Astrocyte of the cerebellum (primary cell): ENCODE data around the gene NCOR1.

Experiments used
- DNase-seq: peaks from one replicate; pipeline ENCODE4 v3.0.0-alpha.2; 2011; ENCODE audit warnings: low read depth
- H3K4me3 ChIP-seq: 2 replicates; pipeline ENCODE4 v1.5.1; 2011; ENCODE audit warnings: mild to moderate bottlenecking, low read depth, low read length, moderate library complexity
- in situ Hi-C: cut with HindIII; loops from 2 replicates; pipeline ENCODE4 v1.10.0; 2017; ENCODE audit warnings: low sequenced_read_pairs
- TF ChIP-seq, protein P1 (sequence below): IDR thresholded peaks from 2 replicates; pipeline ENCODE4 v1.5.1; 2012; ENCODE audit warnings: low read length, low read depth, moderate library complexity, mild to moderate bottlenecking; ENCODE audit errors: missing control alignments

The NCOR1 gene

DNA sequence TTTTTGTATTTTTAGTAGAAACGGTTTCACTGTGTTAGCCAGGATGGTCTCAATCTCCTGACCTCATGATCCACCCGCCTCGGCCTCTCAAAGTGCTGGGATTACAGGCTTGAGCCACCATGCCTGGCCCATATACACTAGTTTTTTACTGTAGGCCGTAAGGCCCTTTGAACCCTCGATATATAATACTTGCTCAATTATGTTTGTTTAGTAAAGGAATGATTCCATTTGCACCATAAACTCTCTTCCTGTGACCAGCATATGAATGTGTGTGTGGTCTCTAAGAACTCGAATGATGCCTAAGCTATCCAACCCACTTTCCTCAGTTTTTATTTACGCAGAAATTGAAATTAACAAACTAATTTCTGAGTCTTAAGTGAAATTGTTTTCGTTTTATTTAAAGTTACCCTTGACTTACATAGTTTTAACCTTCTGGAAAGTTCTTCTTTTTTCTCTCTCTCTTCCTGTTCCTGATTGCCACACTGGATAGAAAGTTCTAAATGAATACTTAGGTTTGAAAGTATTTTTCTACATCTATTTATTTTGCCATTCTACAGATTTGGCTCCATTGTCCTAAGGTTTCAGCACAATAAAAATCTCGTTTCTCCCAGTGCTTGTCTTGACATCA is 39.6 kb upstream of the NCOR1 start:
- in situ Hi-C loops, result no loop called here
- no peak for DNase-seq
- H3K4me3 ChIP-seq, result no peak overlapping the region
- TF ChIP-seq, protein P1, sequence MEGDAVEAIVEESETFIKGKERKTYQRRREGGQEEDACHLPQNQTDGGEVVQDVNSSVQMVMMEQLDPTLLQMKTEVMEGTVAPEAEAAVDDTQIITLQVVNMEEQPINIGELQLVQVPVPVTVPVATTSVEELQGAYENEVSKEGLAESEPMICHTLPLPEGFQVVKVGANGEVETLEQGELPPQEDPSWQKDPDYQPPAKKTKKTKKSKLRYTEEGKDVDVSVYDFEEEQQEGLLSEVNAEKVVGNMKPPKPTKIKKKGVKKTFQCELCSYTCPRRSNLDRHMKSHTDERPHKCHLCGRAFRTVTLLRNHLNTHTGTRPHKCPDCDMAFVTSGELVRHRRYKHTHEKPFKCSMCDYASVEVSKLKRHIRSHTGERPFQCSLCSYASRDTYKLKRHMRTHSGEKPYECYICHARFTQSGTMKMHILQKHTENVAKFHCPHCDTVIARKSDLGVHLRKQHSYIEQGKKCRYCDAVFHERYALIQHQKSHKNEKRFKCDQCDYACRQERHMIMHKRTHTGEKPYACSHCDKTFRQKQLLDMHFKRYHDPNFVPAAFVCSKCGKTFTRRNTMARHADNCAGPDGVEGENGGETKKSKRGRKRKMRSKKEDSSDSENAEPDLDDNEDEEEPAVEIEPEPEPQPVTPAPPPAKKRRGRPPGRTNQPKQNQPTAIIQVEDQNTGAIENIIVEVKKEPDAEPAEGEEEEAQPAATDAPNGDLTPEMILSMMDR, result no peak

DNA sequence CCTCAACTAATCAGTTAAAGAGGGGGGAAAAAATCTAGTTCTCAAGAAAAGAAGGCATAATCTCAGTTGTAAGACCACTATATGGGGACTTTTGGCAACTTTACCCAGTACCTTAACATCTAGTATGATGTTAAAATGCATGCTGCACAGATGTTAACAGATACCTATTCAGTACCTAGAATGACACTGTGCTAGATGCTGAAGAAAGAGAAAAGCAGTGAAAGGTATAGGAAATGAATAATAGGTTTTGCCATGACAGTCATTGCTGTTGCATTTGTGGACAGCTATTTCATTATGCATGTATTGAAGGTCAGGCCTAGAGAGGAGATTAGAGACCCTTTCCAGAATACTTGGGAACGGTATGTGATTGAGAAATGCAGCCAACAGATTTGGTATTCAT is 36.2 kb upstream of the NCOR1 start:
- no peak overlapping the region for H3K4me3 ChIP-seq
- in situ Hi-C loops, result no loop called here
- TF ChIP-seq, protein P1, result no peak
- no peak for DNase-seq

GRCh38 chr17:16251043-16251442 is 35.7 kb upstream of the NCOR1 start:
- H3K4me3 ChIP-seq, result no peak overlapping the region
- DNase-seq, result no peak
- in situ Hi-C loops, result no loop called here
- TF ChIP-seq, protein P1, result no peak

DNA sequence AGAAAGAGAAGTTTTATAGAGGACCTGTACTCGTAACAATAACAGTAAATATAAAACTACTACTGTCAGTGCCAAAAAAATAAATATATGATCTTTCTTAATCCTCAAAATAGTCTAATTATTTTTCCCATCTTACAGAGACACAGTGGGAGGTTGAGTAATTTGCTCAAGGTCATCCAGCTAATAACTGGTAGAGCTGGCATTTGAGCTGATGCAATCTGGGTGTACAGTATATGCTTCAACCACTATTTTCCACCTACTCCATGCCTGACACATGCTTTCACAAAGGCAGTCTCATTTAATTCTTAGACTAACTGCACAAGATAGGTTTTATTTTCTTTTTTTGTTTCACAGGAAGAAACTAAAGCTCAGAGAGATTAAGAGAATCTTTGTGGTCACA is 35.3 kb upstream of the NCOR1 start:
- in situ Hi-C loops, result no loop called here
- TF ChIP-seq, protein P1, result no peak
- DNase-seq, result no peak
- no peak overlapping the region for H3K4me3 ChIP-seq

DNA sequence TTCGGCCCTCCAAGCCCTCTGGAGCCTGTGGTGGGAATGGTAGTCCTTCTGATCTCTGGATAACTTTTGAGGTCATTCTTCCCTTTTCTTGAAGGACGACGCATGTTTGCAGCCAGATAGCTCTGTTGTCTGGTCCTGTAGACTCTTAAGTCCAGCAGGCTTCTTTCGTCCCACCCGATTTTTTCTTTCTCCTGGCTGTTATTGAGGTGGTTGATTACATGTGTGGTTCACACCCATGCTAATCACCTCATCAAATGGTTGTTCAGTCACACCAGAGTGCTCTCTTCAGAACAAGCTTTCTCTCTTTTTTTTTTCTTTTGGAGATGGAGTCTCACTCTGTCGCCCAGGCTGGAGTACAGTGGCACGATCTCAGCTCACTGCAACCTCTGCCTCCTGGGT is 32.3 kb upstream of the NCOR1 start:
- in situ Hi-C loops, result no loop called here

GRCh38 chr17:16243801-16244567 is 28.6 kb upstream of the NCOR1 start:
- H3K4me3 ChIP-seq, result no peak overlapping the region
- TF ChIP-seq, protein P1, result no peak
- in situ Hi-C loops, result no loop called here
- DNase-seq, result no peak

More for the DNA sequence above, 32.3 kb upstream of the NCOR1 start:
- no peak overlapping the region for H3K4me3 ChIP-seq
- DNase-seq, result no peak
- TF ChIP-seq, protein P1, result no peak
